DOHH2 (cell line): ENCODE measurements around the gene BSDC1.

Source experiments
- H3F3A ChIP-seq: fragments of 200-600 bp; sonication (generic), shearing (Covaris generic); 2 replicates; pipeline ENCODE4 v1.6.0; 2016; ENCODE audit warnings: antibody characterized with exemption, mild to moderate bottlenecking; ENCODE audit not compliant: control insufficient read depth, insufficient read depth
- H3K27ac ChIP-seq: fragments of 200-600 bp; sonication (generic); 2 replicates; pipeline ENCODE4 v1.5.1; 2014; ENCODE audit warnings: low read depth, mild to moderate bottlenecking, low read length, moderate library complexity
- H3K27me3 ChIP-seq: fragments of 200-600 bp; sonication (generic); 2 replicates; pipeline ENCODE4 v1.6.1; 2014; ENCODE audit warnings: mild to moderate bottlenecking, low read length, mixed read lengths; ENCODE audit not compliant: control insufficient read depth
- H3K36me3 ChIP-seq: fragments of 200-600 bp; sonication (generic); 2 replicates; pipeline ENCODE4 v1.6.1; 2014; ENCODE audit warnings: mild to moderate bottlenecking, low read length, moderate library complexity, mixed read lengths; ENCODE audit not compliant: control insufficient read depth
- H3K4me1 ChIP-seq: fragments of 200-600 bp; sonication (generic); 2 replicates; pipeline ENCODE4 v1.6.1; 2014; ENCODE audit warnings: mild to moderate bottlenecking, low read length, mixed read lengths; ENCODE audit not compliant: control insufficient read depth
- H3K4me2 ChIP-seq: fragments of 200-600 bp; sonication (generic); 2 replicates; pipeline ENCODE4 v1.6.0; 2014; ENCODE audit warnings: mild to moderate bottlenecking, low read length, moderate library complexity
- H3K4me3 ChIP-seq: fragments of 200-600 bp; sonication (generic); 2 replicates; pipeline ENCODE4 v1.5.1; 2014; ENCODE audit warnings: mild to moderate bottlenecking, low read length, mixed read lengths
- H3K79me2 ChIP-seq: fragments of 200-600 bp; sonication (generic); 2 replicates; pipeline ENCODE4 v1.6.1; 2014; ENCODE audit warnings: mild to moderate bottlenecking, low read length, mixed read lengths; ENCODE audit not compliant: control insufficient read depth
- H3K9me2 ChIP-seq: fragments of 200-600 bp; sonication (generic); replicated peaks from 2 replicates; pipeline ENCODE4 v1.6.1; 2014; ENCODE audit warnings: mild to moderate bottlenecking, low read length, mixed read lengths; ENCODE audit not compliant: control insufficient read depth
- H3K9me3 ChIP-seq: fragments of 200-600 bp; sonication (generic); 2 replicates; pipeline ENCODE4 v1.6.1; 2014; ENCODE audit warnings: antibody characterized with exemption, low read length, mixed read lengths; ENCODE audit not compliant: control insufficient read depth, insufficient read depth
- H4K20me1 ChIP-seq: fragments of 200-600 bp; sonication (generic); 2 replicates; pipeline ENCODE4 v1.6.0; 2014; ENCODE audit warnings: low read depth, mild to moderate bottlenecking, antibody characterized with exemption, low read length, moderate library complexity; ENCODE audit not compliant: control insufficient read depth, insufficient read depth
- CTCF ChIP-seq: fragments of 200-600 bp; sonication (generic); IDR thresholded peaks from one replicate; pipeline ENCODE4 v1.5.1; 2014; ENCODE audit warnings: antibody characterized with exemption, mild to moderate bottlenecking, low read depth, low read length; ENCODE audit not compliant: poor library complexity, severe bottlenecking
- EZH2phosphoT487 ChIP-seq: fragments of 200-600 bp; sonication (generic); IDR thresholded peaks from 2 replicates; pipeline ENCODE4 v1.6.1; 2017; ENCODE audit warnings: borderline replicate concordance, mild to moderate bottlenecking, antibody characterized with exemption, low read length, moderate library complexity, mixed read lengths

The BSDC1 gene

GRCh38 chr1:32352831-32353383 lies 41.3 kb downstream of the BSDC1 start:
- TF ChIP-seq CTCF (no peak), EZH2phosphoT487 (no peak)
- H3K27ac ChIP-seq = no peak overlapping the region
- H3K4me1 ChIP-seq = peaks cover 38% of the 10 kb centered on the region
- H3K36me3 ChIP-seq = no peaks in the 10 kb centered on the region
- H3K4me2 ChIP-seq = no peak overlapping the region
- no peaks in the 10 kb centered on the region for H4K20me1 ChIP-seq
- H3K79me2 ChIP-seq = no peaks in the 10 kb centered on the region
- no peaks in the 10 kb centered on the region for H3K27me3 ChIP-seq
- no peaks in the 10 kb centered on the region for H3F3A ChIP-seq
- H3K4me3 ChIP-seq = no peak overlapping the region
- H3K9me3 ChIP-seq = peaks cover 3% of the 10 kb centered on the region; the same call in 1 of the 2 replicates
- no peaks in the 10 kb centered on the region for H3K9me2 ChIP-seq

GRCh38 chr1:32352239-32352745 lies 41.9 kb downstream of the BSDC1 start:
- H3K27me3 ChIP-seq = no peaks in the 10 kb centered on the region

GRCh38 chr1:32351399-32352238 lies 42.6 kb downstream of the BSDC1 start:
- H3K4me3 ChIP-seq = peak overlapping the region; percentile 84
- H3K27me3 ChIP-seq = 0 out of 2 replicates have a peak, but pooled peaks cover 2% of the 10 kb centered on the region
- H3K4me2 ChIP-seq = peak overlapping the region; percentile 97
- H3K4me1 ChIP-seq = peaks cover 38% of the 10 kb centered on the region
- H3K9me2 ChIP-seq = no peaks in the 10 kb centered on the region
- peak overlapping the region; percentile 38; the same call in 1 of the 2 replicates for H3K27ac ChIP-seq
- H4K20me1 ChIP-seq = no peaks in the 10 kb centered on the region
- no peaks in the 10 kb centered on the region for H3K36me3 ChIP-seq
- TF ChIP-seq CTCF = no peak
- TF ChIP-seq EZH2phosphoT487 = no peak
- H3K9me3 ChIP-seq = peaks cover 3% of the 10 kb centered on the region; the same call in 1 of the 2 replicates
- H3K79me2 ChIP-seq = no peaks in the 10 kb centered on the region
- no peaks in the 10 kb centered on the region for H3F3A ChIP-seq

More at GRCh38 chr1:32352239-32352745, 41.9 kb downstream of the BSDC1 start:
- Histone ChIP-seq H3F3A (no peaks in the 10 kb centered on the region), H3K27ac (no peak overlapping the region), H3K9me3 (peaks cover 3% of the 10 kb centered on the region; the same call in 1 of the 2 replicates), H3K4me3 (peak overlapping the region; percentile 84), H3K9me2 (no peaks in the 10 kb centered on the region), H3K79me2 (no peaks in the 10 kb centered on the region), H3K36me3 (no peaks in the 10 kb centered on the region), H3K4me1 (peaks cover 38% of the 10 kb centered on the region), H3K4me2 (peak overlapping the region; percentile 97), H4K20me1 (no peaks in the 10 kb centered on the region)
- TF ChIP-seq EZH2phosphoT487 = no peak
- TF ChIP-seq CTCF = no peak
